Measurements from ENCODE around the gene RNU6-9.

RNU6-9 gene

DNA sequence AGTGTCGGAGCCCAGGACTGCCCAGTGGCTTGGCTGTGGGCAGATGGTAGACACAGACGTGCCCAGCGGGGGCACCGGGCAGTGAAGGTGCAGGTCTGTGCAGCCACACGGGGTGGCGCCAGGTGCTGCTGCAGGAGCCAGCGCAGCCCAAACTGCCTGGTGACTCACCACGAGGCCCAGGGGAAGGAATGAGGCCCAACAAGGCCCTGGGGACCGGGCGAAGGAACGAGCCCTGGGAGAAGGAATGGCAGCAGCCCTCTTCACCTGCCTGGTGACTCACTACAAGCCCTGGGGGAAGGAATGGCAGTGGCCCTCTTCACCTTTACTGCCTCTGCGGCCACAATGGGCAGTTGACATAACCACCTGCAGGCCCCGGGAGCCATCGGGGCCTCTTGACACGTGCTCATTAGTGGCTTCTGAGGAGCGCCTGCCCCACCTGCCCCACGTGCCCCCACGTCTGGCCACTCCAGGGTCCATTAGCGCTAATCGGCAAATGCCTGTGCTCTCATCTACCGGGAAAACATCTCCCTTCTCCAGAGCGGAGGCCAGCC lies 9.5 kb upstream of the RNU6-9 start:
- no peak overlapping the region for H3K27ac ChIP-seq (ENCODE audit: low read depth, low read length)
- no peak overlapping the region for H3K4me2 ChIP-seq (ENCODE audit: low read length)
- peaks cover 3% of the 10 kb centered on the region for H3K4me1 ChIP-seq (ENCODE audit: control insufficient read depth, low read length)
- H3K27me3 ChIP-seq (ENCODE audit: control insufficient read depth, low read length): no peaks in the 10 kb centered on the region
- H3K4me3 ChIP-seq (ENCODE audit: low read length): no peak overlapping the region
- H3K9me3 ChIP-seq (ENCODE audit: control insufficient read depth, insufficient read depth, low read length): no peaks in the 10 kb centered on the region
- H3F3A ChIP-seq (ENCODE audit: control insufficient read depth, insufficient read depth): no peaks in the 10 kb centered on the region
- no peaks in the 10 kb centered on the region for H3K9me2 ChIP-seq (replicated peaks; ENCODE audit: control insufficient read depth, low read length)
- H3K79me2 ChIP-seq (ENCODE audit: control insufficient read depth, low read length): no peaks in the 10 kb centered on the region
- peaks cover 5% of the 10 kb centered on the region; the same call in 1 of the 2 replicates for H3K36me3 ChIP-seq (ENCODE audit: control insufficient read depth, low read length)
- TF ChIP-seq EZH2phosphoT487 (IDR thresholded peaks at IDR 0.05; ENCODE audit: borderline replicate concordance, low read length): no peak
- TF ChIP-seq, protein P1, sequence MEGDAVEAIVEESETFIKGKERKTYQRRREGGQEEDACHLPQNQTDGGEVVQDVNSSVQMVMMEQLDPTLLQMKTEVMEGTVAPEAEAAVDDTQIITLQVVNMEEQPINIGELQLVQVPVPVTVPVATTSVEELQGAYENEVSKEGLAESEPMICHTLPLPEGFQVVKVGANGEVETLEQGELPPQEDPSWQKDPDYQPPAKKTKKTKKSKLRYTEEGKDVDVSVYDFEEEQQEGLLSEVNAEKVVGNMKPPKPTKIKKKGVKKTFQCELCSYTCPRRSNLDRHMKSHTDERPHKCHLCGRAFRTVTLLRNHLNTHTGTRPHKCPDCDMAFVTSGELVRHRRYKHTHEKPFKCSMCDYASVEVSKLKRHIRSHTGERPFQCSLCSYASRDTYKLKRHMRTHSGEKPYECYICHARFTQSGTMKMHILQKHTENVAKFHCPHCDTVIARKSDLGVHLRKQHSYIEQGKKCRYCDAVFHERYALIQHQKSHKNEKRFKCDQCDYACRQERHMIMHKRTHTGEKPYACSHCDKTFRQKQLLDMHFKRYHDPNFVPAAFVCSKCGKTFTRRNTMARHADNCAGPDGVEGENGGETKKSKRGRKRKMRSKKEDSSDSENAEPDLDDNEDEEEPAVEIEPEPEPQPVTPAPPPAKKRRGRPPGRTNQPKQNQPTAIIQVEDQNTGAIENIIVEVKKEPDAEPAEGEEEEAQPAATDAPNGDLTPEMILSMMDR (IDR thresholded peaks at IDR 0.05; ENCODE audit: low read depth, low read length, poor library complexity, severe bottlenecking): no peak
- H4K20me1 ChIP-seq (ENCODE audit: control insufficient read depth, insufficient read depth, low read depth, low read length): no peaks in the 10 kb centered on the region

DNA sequence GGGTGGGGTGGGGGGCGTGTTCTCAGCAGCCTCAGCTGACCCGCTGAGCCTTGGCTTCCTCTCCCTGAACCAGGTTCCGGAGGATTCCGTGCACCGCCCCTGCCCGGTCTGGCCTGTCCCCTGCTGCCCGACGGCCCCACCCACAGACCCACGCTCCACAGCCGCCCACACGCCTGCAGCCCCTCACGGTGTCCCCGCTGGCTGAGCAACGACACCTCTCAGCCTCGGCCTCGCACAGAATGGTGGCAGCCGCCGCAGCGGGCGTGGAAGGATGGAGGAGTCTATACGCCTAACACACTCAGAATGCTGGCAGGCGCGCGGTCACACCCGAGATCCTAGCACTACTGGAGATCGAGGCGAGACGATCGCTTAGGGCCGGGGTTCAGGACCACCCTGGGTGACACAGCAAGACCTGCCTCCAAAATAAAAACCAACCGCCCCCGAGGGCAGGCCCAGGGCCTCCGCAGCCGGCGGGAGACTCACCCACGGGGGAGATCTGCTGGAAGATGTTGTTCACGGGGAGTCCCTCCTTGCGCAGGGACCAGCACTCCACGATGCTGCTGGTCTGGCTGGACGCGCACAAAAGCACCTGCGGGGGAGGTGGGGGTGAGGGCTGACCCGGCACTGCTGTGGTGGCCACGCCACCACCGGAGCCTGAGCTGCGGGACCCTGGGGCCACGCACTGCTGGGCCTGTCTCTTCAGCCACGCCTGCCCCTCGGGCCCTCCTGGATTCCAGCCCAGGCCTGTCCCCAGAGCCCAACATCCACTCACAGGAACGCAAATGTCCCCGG lies 8.7 kb upstream of the RNU6-9 start:
- Histone ChIP-seq H3K4me2 (ENCODE audit: low read length) (no peak overlapping the region), H3K79me2 (ENCODE audit: control insufficient read depth, low read length) (no peaks in the 10 kb centered on the region), H3K36me3 (ENCODE audit: control insufficient read depth, low read length) (peaks cover 11% of the 10 kb centered on the region), H4K20me1 (ENCODE audit: control insufficient read depth, insufficient read depth, low read depth, low read length) (no peaks in the 10 kb centered on the region), H3F3A (ENCODE audit: control insufficient read depth, insufficient read depth) (no peaks in the 10 kb centered on the region), H3K4me1 (ENCODE audit: control insufficient read depth, low read length) (peaks cover 5% of the 10 kb centered on the region), H3K9me2 (replicated peaks; ENCODE audit: control insufficient read depth, low read length) (no peaks in the 10 kb centered on the region), H3K27ac (ENCODE audit: low read depth, low read length) (no peak overlapping the region), H3K4me3 (ENCODE audit: low read length) (no peak overlapping the region), H3K27me3 (ENCODE audit: control insufficient read depth, low read length) (no peaks in the 10 kb centered on the region), H3K9me3 (ENCODE audit: control insufficient read depth, insufficient read depth, low read length) (no peaks in the 10 kb centered on the region)
- no peak for TF ChIP-seq EZH2phosphoT487 (IDR thresholded peaks at IDR 0.05; ENCODE audit: borderline replicate concordance, low read length)
- TF ChIP-seq, protein P1 (IDR thresholded peaks at IDR 0.05; ENCODE audit: low read depth, low read length, poor library complexity, severe bottlenecking): no peak

DNA sequence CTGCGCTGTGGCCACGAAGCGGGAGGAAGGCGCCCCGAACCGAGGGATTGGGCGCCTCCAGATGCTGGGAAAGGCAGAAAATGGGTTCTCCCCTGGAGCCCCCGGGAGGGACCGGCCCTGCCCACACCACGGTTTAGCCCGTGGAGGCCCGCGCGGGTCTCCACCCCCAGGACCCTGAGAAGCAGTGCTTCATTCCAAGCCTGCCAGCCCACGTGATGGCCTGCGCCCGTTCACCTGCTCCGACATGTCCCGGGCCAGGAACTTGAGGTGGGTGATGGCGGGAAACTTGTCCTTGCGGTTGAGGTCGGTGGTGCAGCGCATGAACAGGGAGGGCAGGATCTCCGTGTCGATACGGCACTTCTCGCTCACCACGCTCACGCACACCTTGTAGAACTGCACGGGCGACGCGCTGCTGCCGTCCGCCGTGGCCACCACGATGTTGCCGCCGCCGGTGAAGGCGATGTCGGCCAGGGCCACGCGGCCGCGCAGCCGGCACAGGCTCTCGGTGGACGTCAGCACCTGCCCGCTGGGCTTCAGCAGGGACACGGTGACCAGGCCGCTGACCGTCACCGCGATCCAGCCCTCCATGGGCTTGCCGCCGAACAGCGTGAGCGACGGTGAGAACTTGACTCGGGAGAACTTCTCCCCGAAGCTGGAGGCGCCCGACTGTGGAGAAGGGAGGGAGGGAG lies 7.6 kb upstream of the RNU6-9 start:
- no peak overlapping the region for H3K27ac ChIP-seq (ENCODE audit: low read depth, low read length)
- H3K27me3 ChIP-seq (ENCODE audit: control insufficient read depth, low read length): no peaks in the 10 kb centered on the region
- no peak for TF ChIP-seq EZH2phosphoT487 (IDR thresholded peaks at IDR 0.05; ENCODE audit: borderline replicate concordance, low read length)
- TF ChIP-seq, protein P1 (IDR thresholded peaks at IDR 0.05; ENCODE audit: low read depth, low read length, poor library complexity, severe bottlenecking): no peak
- H3K9me2 ChIP-seq (replicated peaks; ENCODE audit: control insufficient read depth, low read length): no peaks in the 10 kb centered on the region
- no peaks in the 10 kb centered on the region; the same call in 1 of the 2 replicates for H3K79me2 ChIP-seq (ENCODE audit: control insufficient read depth, low read length)
- peaks cover 5% of the 10 kb centered on the region for H3K4me1 ChIP-seq (ENCODE audit: control insufficient read depth, low read length)
- H3K4me2 ChIP-seq (ENCODE audit: low read length): no peak overlapping the region
- no peaks in the 10 kb centered on the region for H3F3A ChIP-seq (ENCODE audit: control insufficient read depth, insufficient read depth)
- H3K9me3 ChIP-seq (ENCODE audit: control insufficient read depth, insufficient read depth, low read length): no peaks in the 10 kb centered on the region
- H4K20me1 ChIP-seq (ENCODE audit: control insufficient read depth, insufficient read depth, low read depth, low read length): no peaks in the 10 kb centered on the region
- no peak overlapping the region for H3K4me3 ChIP-seq (ENCODE audit: low read length)
- peaks cover 16% of the 10 kb centered on the region for H3K36me3 ChIP-seq (ENCODE audit: control insufficient read depth, low read length)

Data from DOHH2 (cell line).